Erythroblast (primary cell): ENCODE measurements around the gene CTXND1.

Source experiments
- DNase-seq, 2 experiments: peaks; one replicate each; lab custom pipeline; 2025; lab: John Stamatoyannopoulos, UW
- GATA1 ChIP-seq: IDR thresholded peaks from 2 replicates; pipeline ENCODE4 v1.6.1; 2011; ENCODE audit warnings: low read depth, mild to moderate bottlenecking, control low read depth, low read length, moderate library complexity
- POLR2A ChIP-seq: IDR thresholded peaks from 2 replicates; pipeline ENCODE4 v1.6.1; 2011; ENCODE audit warnings: mild to moderate bottlenecking, low read length

The CTXND1 gene

DNA sequence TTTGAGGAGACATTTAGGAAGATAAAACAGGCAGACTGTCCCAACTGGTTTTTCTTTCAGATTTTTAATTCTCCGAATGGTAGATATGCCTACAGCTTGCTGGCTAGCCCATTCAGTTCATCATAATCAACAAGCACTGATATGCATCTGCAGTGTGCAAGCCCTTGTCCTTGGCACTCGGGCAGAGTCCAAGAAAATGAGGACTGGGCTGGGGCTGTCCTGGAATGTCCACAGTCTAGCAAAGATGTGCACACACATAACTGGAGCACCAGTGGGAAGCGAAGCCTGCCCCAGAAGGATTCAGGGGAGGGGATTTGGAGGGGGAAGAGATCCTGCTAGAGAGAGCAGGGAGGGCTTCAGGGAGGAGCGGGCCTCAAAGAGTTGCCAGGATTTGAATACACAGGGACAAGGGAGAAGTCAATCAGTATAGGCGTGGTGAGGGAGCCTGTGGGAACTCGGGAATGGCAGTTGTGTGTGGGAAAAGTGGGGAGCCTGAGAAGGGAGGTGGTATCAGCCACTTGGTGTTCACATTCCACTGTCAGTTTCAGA, 90.5 kb downstream of the CTXND1 start:
- DNase-seq: no peak
- no peak for TF ChIP-seq GATA1
- TF ChIP-seq POLR2A: no peak

DNA sequence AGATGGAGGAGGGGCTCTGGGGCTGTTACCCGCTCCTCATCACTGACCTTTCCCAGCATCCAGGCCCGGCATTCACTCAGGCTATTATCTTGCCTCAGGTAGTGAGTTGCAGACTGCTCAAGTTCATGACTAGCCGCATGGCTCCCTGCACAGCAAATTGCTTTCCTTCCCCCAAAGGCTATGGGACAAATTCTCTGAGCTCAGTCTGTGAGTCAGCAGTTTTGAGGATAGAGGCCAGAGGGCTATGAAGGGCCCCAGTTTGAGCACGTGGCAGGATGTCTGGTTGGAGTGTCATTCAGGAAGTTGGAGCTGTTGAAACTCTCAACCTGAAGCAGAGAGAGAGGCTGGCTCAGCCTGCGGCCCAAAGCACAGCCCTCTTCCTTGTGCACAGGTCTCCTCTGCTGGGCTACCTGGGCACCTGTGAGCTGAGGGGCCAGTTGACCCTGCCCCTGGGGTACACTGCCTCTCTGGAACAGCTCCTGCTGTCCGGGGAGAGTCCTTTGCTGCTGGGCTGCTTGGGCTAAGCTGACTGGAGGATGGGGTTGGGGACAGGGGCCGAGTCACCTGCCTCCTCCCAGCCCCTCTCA, 91.3 kb downstream of the CTXND1 start:
- TF ChIP-seq GATA1 (no peak), POLR2A (peak; percentile 41)

DNA sequence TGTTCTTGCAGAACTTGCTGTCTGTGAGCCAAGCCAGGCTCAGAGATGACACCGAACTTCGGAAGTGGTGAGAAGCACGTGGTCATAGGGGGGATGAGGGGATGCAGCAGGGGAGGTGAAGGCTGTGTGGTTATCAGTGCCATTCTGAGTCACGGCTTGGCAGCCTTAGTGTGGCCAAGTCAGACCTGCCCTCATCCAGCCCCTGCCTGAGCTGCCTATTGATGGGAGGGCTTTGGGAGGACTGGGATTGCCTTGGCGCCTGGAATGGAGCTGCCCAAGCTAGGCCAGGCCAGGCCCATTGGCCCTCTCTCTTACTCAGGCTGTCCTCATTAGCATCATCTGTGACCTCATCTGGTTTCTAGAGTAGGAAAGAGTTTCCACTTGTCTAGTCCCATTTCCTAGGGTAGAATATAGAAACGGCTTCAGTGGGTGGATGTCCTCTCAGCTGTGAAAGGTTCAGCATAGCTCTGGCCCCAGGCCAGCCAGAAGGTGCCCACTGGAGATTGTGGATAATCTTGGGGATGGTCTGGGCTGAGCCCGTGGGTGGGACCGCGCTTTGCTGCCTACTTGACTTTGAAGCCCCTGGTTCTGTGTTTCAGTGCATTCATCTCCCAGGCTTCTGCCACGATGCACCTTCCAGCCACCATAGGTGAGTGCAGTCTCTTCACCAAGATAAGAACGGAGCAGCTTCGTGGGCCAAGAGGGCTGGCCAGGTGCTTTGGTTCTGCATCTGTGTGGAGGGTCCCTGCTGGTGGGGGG, 92.0 kb downstream of the CTXND1 start:
- TF ChIP-seq POLR2A: no peak
- DNase-seq: peak; percentile 46 to 55

More for the DNA sequence above, 91.3 kb downstream of the CTXND1 start:
- DNase-seq: peak; percentile 84 to 88

DNA sequence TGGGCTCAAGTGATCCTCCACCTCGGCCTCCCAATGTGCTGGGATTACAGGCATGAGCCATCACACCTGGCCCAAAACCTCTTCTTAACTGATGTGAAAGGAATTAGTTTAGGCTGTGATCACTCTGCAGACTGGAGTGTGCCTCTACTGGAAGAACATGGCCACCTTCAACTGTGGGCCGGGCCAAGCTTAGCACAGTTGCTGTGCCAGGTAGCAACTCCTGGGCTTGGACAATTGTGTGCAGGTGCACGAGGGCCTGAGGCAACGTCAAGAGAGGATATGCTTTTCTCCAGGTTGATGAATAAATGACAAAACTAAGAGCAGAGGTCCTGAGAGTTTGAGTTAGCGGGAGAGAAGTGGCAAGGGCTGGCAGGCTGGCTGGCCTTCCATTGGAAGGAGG, 92.7 kb downstream of the CTXND1 start:
- DNase-seq: no peak
- TF ChIP-seq GATA1: no peak
- TF ChIP-seq POLR2A: no peak

DNA sequence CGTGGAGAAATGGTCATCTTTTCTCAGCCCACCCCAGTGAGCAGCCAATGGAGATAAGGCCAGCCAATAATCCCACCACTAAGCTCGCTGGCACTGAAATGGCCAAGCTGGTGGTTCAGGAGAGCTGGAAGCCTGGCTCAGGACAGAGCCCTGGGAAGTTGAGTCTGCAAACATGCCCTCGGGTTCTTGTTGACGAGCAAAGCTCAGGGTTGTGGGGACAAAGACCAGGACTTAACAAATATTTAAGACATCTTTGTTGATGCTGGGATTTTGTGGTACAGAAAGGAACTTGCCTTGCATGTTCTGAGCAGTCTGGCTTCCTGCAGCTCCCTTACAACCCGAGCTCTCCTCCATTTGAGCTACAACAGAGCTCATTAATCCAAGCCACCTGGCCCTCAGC, 94.8 kb downstream of the CTXND1 start:
- DNase-seq: no peak
- TF ChIP-seq POLR2A: no peak

DNA sequence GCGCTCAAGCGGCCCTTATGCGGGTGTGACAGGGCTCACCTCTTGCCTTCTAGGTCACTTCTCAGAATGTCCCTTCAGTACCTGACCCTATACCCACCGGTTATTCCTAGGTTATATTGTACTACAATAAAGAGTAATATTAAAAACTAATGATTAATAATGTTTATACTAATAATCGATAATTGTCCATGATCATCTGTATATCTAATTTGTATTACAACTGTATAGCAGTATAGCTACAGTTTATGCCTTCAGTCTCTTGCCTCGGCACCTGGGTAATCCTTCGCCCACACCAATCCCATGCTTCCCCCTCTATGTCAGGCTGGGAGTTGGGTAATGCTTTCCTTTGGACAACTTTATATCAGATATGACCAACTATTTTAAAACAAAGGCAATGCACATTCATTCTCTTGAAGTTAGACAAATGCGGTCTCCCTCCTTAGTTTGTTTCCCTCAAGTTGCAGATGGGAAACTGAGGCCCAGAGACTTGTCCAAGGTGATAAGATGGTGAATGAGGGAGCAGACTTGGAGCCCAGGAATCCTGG, 95.8 kb downstream of the CTXND1 start:
- no peak for TF ChIP-seq POLR2A
- TF ChIP-seq GATA1: no peak
- no peak for DNase-seq

DNA sequence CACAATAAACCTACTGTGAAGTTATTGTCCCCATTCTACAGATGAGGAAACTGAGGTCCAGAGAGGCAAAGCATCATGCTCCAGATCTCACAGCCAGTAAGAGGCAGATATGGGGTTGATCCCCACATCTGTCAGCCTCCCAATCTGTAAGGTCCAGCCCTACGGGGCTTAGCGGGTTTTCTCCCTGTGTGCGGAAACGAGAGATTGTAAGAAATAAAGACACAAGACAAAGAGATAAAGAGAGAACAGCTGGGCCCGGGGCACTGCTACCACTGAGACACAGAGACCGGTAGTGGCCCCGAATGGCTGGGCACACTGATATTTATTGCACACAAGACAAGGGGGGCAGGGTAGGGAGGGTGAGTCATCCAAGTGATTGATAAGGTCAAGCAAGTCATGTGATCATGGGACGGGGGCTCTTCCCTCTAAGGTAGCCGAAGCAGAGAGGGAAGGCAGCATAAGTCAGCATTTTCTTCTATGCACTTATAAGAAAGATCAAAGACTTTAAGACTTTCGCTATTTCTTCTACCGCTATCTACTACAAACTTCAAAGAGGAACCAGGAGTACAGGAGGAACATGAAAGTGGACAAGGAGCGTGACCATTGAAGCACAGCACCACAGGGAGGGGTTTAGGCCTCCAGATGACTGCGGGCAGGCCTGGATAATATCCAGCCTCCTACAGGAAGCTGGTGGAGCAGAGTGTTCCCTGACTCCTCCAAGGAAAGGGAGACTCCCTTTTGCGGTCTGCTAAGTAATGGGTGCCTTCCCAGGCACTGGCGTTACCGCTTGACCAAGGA, 96.4 kb downstream of the CTXND1 start:
- peak; percentile 93 to 96 for DNase-seq
- TF ChIP-seq POLR2A: peak; percentile 49

DNA sequence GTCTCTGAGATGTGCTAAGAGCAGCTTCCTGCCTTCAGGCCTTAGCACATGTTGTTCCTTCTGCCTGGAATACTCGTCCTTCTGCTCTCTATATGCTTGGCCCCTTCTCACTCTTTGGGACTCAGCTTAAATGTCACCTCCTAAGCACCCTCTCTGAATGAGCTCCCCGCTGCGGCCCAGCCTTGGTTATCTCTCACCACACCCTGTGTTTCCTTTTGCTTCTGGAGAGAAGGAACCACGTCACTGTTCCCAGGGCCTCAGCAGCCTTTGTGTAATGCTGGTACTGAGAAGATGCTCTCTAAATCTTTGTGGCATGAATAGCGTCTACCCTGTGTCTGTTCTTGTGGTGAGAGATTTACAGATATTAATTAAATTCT, 97.0 kb downstream of the CTXND1 start:
- TF ChIP-seq POLR2A: peak; percentile 59
- no peak for TF ChIP-seq GATA1
- peak; percentile 83 to 87 for DNase-seq

DNA sequence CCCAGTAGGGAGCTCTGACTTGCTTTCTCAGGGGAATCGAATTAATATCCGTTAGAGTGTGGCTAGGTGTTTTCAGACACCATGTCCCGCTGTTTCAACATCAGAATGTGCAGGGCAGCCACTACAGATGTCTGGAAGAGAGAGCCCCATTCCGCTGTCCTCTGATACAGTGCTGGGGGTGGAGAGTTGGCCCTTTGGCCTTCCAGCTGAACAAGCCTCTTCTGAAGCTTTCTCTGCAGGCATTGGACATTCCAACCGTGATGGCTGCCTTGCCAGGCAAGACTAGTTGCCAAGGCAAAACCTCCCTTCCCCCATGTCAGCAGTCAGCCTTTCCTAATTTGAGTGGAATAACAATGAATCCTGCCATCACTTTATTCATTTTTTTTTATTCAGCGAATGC, 97.7 kb downstream of the CTXND1 start:
- TF ChIP-seq GATA1 (no peak), POLR2A (no peak)
- DNase-seq: peak; percentile 24 to 42

DNA sequence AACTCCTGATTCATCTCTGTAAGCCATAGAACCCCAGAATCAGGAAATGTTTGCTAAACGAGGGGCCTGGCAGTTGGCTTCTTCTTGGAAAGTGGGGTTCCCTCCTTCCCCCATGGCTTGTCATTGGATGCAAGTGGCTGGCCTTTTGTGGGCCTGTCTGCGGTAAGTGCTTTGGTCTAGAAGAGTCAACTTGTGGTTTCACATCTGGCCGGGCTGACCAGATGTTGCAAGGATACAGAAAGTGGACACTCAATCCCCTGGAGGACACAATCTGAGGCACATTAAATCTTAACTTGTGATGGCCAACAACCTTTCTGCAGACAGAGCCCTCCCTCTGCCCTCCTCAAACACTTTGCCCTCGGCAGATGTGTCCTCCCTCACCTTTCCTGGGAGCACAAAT, 98.1 kb downstream of the CTXND1 start:
- TF ChIP-seq GATA1 (no peak), POLR2A (no peak)
- peak; percentile 46 to 50 for DNase-seq

DNA sequence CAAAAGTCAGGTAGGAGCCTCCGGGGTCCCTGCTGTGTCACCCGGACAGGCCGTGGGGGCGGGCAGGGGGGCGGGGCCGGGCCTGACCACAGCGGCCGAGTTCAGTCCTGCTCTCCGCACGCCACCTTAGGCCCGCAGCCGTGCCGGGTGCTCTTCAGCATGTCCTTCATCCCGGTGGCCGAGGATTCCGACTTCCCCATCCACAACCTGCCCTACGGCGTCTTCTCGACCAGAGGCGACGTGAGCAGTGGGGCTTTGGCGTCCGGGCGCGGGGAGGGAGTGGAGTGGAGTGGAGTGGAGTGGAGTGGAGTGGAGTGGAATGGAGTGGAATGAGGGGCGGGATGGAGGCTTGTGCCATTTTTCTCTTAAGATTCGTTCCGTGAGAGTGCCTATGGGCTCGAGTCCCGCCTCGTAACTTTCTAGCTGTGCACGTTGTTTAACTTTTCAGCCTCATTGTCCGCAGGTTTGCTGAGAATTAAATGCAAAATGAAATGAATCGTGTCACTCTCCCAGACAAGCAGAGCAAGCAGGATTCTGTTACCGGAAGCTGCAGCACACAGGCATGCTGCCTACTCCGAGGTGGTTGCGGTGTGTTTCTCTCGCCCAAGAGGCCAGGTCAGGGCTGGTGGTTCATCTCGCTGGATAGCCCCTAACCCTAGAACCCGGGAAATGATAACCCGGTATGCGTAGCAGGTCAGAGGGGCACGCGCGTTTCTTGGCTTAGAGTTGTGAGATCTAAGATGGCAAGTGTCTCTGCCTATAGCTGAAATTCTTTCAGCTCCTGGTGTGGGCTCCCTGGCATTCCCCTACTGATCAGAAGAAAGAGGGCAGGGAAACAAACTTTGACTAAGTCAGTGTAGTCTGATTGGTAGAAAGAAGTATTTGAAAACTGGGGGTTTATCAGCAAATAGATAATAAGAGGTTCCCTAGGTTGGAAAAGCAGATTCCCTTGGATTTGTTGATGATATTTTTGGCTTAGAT, 98.8 kb downstream of the CTXND1 start, which contains the start of gene FAH:
FAH (plus strand) TSS at position 104 of the 981 bp plus-strand sequence; CDS start at position 160, 56 bp downstream.
- TF ChIP-seq GATA1 (no peak), POLR2A (peak; percentile 32)
- DNase-seq: peak; percentile 66 to 73

DNA sequence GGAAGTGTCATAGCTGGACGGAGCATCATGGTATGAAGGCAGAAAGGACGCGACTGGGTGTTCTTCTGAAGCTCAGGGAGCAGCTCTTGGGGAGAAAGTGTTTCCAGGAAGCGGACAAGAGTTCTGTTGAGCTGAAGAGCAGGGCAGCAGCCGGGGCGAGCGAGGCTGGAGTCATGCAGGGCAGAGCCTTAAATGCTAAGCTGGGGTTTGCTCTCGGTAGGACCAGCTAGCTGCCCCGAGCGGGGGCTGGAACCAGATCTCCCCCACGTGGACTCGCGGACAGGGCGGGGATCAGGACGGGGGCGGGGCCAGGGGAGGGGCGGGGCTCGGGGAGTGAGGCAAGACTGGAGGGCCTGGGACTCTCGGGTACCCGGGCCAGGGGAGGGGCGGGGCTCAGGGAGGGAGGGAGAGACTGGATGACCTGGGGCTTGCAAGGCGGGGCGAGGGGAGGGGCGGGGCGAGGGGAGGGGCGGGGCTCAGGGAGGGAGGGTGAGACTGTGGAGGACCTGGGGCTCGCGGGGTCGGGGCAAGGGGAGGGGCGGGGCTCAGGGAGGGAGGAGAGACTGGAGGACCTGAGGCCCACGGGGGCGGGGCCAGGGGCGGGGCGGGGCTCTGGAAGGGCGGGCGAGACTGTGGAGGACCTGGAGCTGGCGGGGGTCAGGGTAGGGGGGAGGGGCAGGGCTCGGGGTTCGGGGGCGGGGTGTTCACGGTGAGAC, 99.7 kb downstream of the CTXND1 start:
- no peak for TF ChIP-seq POLR2A
- TF ChIP-seq GATA1: no peak
- peak; percentile 96 for DNase-seq
